GM21447 (cell line): ENCODE measurements around the gene PRKN.
"Not testable (repeated sequence)": the region's sequence is repeated elsewhere in the genome, so short reads cannot be mapped to it uniquely, and the experiment has no call there.

Experiments
- ATAC-seq: cut with Tn5 transposase; IDR thresholded peaks from one replicate; pipeline ENCODE4 v1.9.1; 2021; ENCODE audit not compliant: unreplicated experiment

The PRKN gene

DNA sequence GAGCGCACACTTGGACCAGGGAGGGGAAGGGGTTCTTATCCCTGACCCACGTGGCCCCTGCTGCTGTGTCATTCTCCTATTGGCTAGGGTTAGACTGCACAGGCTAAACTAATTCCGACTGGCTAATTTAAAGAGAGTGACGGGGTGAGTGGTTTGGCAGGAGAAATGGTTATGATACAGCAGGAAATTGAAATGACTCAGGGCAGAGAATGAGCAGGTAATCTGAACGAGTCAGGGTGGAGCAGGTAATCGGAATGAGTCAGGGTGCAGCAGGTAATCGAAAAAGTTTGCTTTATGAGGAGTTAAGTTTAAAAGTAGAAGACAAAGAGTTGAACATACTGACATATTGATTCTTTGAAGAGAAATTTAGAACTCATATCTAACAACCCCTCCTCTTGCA lies 1417.8 kb downstream of the PRKN start:
- not testable (repeated sequence) for ATAC-seq

DNA sequence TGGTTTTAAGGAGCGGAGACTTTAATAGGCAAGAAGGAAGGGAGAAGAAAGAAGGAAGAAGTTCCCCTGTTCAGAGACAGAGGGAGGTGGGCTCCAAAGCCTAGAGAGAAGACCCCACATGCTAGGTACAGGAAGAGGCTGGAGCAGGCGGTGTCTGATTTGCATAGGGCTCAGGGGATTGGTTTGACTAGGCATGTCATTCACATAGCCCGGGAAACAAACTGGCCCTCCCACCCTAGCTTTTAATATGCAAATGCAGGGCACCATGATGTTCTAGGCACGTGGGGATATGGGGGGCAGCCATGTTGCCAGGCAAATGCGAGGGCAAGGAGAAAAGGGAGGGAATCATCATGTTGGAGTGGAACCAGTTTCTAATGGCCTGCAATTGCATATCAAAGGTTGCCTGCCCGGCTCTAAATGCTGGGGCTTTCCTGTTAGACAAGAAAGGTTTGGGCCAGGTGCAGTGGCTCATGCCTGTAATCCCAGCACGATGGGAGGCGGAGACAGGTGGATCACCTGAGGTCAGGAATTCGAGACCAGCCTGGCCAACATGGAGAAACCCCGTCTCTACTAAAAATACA lies 1419.4 kb downstream of the PRKN start:
- no peak for ATAC-seq

DNA sequence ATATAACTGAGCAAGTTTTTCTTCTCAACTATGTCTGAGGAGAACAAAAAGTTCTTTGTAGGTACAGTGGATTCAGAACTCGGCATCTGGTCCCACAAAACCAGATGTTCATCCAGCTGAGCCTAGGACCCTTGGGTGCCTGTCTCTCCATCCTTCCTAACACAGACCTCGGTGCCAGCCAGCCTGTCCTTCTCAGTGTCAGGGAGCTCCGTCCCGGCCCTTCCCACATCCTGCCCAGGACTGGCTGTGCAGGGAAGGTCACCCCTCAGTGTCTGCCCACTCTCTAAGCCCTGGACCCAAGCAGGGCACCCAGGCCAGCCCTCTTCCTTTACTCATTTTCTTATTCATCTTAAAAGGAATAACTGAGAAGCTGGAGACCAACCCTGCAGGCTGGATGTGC lies 1421.7 kb downstream of the PRKN start:
- ATAC-seq = no peak

DNA sequence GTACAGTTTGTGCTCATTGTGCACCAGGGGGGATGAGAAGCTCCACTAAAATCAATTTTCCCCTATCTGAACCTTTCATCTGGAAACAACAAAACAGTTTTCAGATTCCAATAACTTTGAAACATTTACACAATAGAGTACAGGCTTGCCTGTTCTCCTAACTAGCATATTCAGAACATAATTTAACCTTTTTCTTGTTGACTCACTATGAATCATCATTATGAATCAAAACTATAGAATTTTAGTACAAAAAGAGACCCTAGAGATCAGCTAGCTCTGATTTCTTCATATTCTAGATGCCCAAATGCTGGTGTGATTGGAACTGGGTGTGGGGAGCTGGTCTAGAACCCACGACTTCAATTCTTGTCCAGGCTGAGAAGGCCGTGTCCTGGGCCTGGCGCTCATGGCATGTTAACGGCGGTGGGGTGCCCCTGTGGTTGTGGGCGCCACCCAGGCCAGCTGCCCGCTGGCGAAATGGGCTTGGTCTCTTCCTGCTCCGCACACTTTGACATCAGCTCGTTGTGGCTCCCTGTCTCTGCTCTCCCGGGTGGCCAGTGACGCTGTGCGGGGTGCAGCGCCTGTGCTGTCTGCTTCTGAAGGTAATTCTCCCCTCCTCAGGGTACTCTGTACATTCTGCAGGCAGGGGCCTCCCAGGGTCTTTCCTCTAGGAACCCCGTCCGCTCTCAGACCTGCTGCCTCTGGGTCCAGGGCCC lies 1423.8 kb downstream of the PRKN start:
- ATAC-seq = no peak

DNA sequence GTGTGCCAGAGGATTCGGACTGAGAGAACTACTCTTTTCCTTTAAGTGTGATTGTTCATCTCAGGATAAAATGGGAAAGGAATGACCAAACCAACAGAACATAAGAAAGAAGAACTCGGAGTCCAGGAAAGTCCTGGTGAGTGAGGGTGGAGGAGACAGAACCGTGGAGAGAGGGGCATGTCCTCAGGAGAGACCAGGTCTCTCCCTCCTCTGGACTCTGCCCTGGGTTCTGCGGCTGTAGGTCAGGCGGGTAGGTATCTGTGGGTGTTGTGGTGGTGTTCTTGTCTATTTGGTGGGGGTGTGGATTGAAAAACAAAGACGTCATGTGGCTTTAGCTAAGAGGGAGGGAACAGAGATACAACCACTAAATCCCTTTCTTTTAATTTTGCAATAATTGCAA lies 1424.6 kb downstream of the PRKN start:
- ATAC-seq = no peak

DNA sequence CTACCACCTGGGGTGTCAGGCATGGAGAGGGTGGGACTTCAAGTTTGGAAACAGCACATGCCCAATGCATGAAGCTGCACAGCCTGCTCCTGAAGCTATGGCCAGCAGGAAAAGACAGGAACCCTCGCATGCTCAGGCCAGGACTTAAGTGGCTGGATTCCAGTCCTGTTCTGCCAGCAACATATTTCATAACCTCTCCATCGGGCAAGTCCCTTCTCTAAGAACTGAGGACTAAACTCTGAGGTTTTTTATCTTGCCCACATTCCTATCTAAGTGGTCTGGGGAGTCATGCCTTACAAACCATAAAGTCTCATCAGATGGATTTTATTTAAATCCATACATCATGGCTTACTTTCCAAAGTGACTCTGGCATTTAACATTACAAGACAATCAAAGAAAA lies 1426.2 kb downstream of the PRKN start:
- no peak for ATAC-seq

DNA sequence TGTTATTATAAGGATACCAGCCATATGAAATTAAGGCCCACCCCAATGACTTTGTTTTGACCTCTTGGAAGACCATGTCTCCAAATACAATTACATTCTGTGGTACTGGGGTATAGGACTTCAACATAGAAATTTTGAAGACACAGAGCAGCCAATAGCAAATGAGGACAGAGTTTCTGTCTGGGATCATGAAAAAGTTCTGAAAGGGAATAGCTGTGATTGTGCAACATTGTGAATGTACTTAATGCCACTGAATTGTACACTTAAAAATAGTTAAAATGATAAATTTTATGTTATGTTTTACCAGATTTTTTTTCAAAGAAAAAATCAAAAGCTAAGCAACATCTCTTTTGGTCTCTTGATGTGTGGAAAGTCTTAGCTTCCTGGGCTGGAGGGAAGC lies 1426.7 kb downstream of the PRKN start:
- ATAC-seq = no peak

DNA sequence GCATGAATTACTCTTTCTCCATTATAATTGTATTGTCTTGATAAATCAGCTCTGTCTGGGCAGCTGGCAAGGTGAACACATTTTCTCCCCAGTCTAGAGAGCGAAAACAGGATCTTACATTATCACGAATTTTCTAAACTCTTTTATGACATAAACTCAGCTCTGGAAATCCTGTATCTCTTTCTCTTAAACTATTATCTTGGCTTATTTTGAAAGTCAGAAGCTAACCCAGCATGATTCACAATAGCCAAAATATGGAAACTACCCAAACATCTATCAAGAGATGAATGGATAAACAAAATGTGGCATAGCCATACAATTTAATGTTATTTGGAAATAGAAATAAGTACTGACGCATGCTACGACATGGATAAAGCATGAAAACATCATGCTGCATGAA lies 1427.8 kb downstream of the PRKN start:
- no peak for ATAC-seq
